Activated CD4-positive, alpha-beta T cell treated with anti-CD3 and anti-CD28 coated beads, Interleukin-2, amount 50 U/mL, for 16 hours (primary cell): ENCODE results near the gene FOXB1.

ENCODE experiments used
- DNase-seq: peaks from one replicate; pipeline ENCODE4 v3.0.0-alpha.2; 2020

FOXB1 gene

GRCh38 chr15:60004009-60004845 is at the start of gene FOXB1:
Gene FOXB1 (plus strand): TSS chr15:60004311. CDS start chr15:60004964, 653 bp downstream.
- peak; percentile 58 for DNase-seq

GRCh38 chr15:59958288-59958687 is 45.8 kb upstream of the FOXB1 start:
- no peak for DNase-seq

GRCh38 chr15:59960318-59960717 is 43.8 kb upstream of the FOXB1 start:
- no peak for DNase-seq

GRCh38 chr15:59963322-59963721 is 40.8 kb upstream of the FOXB1 start:
- DNase-seq = no peak

- DNase-seq = no peak
These were observed 40.2 kb upstream of the FOXB1 start for GRCh38 chr15:59963925-59964324.

GRCh38 chr15:59965741-59966140 is 38.4 kb upstream of the FOXB1 start:
- no peak for DNase-seq

GRCh38 chr15:59966262-59966661 is 37.8 kb upstream of the FOXB1 start:
- DNase-seq = peak; percentile 17

GRCh38 chr15:59968314-59968713 is 35.8 kb upstream of the FOXB1 start:
- DNase-seq = no peak

GRCh38 chr15:59972241-59972640 is 31.9 kb upstream of the FOXB1 start:
- DNase-seq = no peak

GRCh38 chr15:59976480-59977271 is 27.4 kb upstream of the FOXB1 start:
- DNase-seq = peak; percentile 84

- DNase-seq = no peak
These were observed 12.3 kb upstream of the FOXB1 start for GRCh38 chr15:59991834-59992233.

- DNase-seq = no peak
These were observed 10.9 kb upstream of the FOXB1 start for GRCh38 chr15:59993041-59993750.

- DNase-seq = no peak
These were observed 10.1 kb upstream of the FOXB1 start for GRCh38 chr15:59993950-59994401.

- DNase-seq = no peak
These were observed 9.6 kb upstream of the FOXB1 start for GRCh38 chr15:59994526-59994887.

GRCh38 chr15:59994888-59995557 is 9.1 kb upstream of the FOXB1 start:
- no peak for DNase-seq

- no peak for DNase-seq
These were observed 8.4 kb upstream of the FOXB1 start for GRCh38 chr15:59995568-59996297.

- DNase-seq = no peak
These were observed 7.6 kb upstream of the FOXB1 start for GRCh38 chr15:59996298-59997041.

- peak; percentile 78 for DNase-seq
These were observed 6.9 kb upstream of the FOXB1 start for GRCh38 chr15:59997070-59997701.

GRCh38 chr15:59998305-59998949 is 5.7 kb upstream of the FOXB1 start:
- no peak for DNase-seq

GRCh38 chr15:59998950-59999611 is 5.0 kb upstream of the FOXB1 start:
- DNase-seq = no peak
